ENCODE results near the gene NUP210L. TPM values are rescaled to one million over a fixed set of nuclear protein-coding genes. Genes with fewer than 3 reads are reported as not detected.
"Not testable (repeated sequence)": the region's sequence is repeated elsewhere in the genome, so short reads cannot be mapped to it uniquely, and the experiment has no call there.

The NUP210L gene
- total RNA-seq, 1 donor from 2014 or later = not detected

GRCh38 chr1:154076413-154076812 is 78.5 kb downstream of the NUP210L start:
- Histone ChIP-seq H3K36me3 (no peaks in the 10 kb centered on the region), H3K4me3 (no peak overlapping the region), H3K27me3 (no peaks in the 10 kb centered on the region), H3K27ac (no peak overlapping the region), H3K4me1 (no peaks in the 10 kb centered on the region), H3K9me3 (peaks cover 0 to 15% of the 10 kb centered on the region in 2 donors)
- intact Hi-C loops (cut with DNase I) = no loop called here
- no peak for DNase-seq (ENCODE audit: low spot score in 2 of 2)
- TF ChIP-seq CTCF (IDR thresholded peaks at IDR 0.05) = no peak

GRCh38 chr1:154075746-154076145 is 79.1 kb downstream of the NUP210L start:
- H3K4me3 ChIP-seq = no peak overlapping the region
- H3K4me1 ChIP-seq = no peaks in the 10 kb centered on the region
- no peak for TF ChIP-seq CTCF (IDR thresholded peaks at IDR 0.05)
- no peaks in the 10 kb centered on the region for H3K36me3 ChIP-seq
- H3K27ac ChIP-seq = no peak overlapping the region
- peaks cover 0 to 15% of the 10 kb centered on the region in 2 donors for H3K9me3 ChIP-seq
- no peak for DNase-seq (ENCODE audit: low spot score in 2 of 2)
- no peaks in the 10 kb centered on the region for H3K27me3 ChIP-seq
- intact Hi-C loops (cut with DNase I) = no loop called here

- Histone ChIP-seq H3K4me1 (no peaks in the 10 kb centered on the region), H3K9me3 (no peaks in the 10 kb centered on the region), H3K27me3 (no peaks in the 10 kb centered on the region), H3K4me3 (no peak overlapping the region), H3K36me3 (no peaks in the 10 kb centered on the region), H3K27ac (no peak overlapping the region)
- no peak for DNase-seq (ENCODE audit: low spot score in 2 of 2)
- intact Hi-C loops (cut with DNase I) = no loop called here
- no peak for TF ChIP-seq CTCF (IDR thresholded peaks at IDR 0.05)
Observed at GRCh38 chr1:154062309-154062708, 92.6 kb downstream of the NUP210L start.

- H3K4me3 ChIP-seq; H3K27me3 ChIP-seq; H3K4me1 ChIP-seq; H3K36me3 ChIP-seq; H3K27ac ChIP-seq; intact Hi-C loops (cut with DNase I); H3K9me3 ChIP-seq; DNase-seq (ENCODE audit: low spot score in 2 of 2): not testable (repeated sequence)
Observed at GRCh38 chr1:154047436-154047835, 107.4 kb downstream of the NUP210L start.

GRCh38 chr1:154033697-154034096 is 121.2 kb downstream of the NUP210L start:
- DNase-seq (ENCODE audit: low spot score in 2 of 2); H3K4me1 ChIP-seq; H3K27ac ChIP-seq; H3K9me3 ChIP-seq; H3K4me3 ChIP-seq; H3K27me3 ChIP-seq; intact Hi-C loops (cut with DNase I); H3K36me3 ChIP-seq: not testable (repeated sequence)

- no peak overlapping the region for H3K4me3 ChIP-seq
- no peak for TF ChIP-seq CTCF (IDR thresholded peaks at IDR 0.05)
- no peaks in the 10 kb centered on the region for H3K36me3 ChIP-seq
- no peaks in the 10 kb centered on the region for H3K4me1 ChIP-seq
- H3K27ac ChIP-seq = no peak overlapping the region
- intact Hi-C loops (cut with DNase I) = no loop called here
- no peak for DNase-seq (ENCODE audit: low spot score in 2 of 2)
- no peaks in the 10 kb centered on the region for H3K27me3 ChIP-seq
- no peaks in the 10 kb centered on the region for H3K9me3 ChIP-seq
Observed at GRCh38 chr1:154019940-154020339, 134.9 kb downstream of the NUP210L start.

- no peaks in the 10 kb centered on the region for H3K9me3 ChIP-seq
- H3K4me3 ChIP-seq = no peak overlapping the region
- no peak for DNase-seq (ENCODE audit: low spot score in 2 of 2)
- no peaks in the 10 kb centered on the region for H3K36me3 ChIP-seq
- H3K4me1 ChIP-seq = no peaks in the 10 kb centered on the region
- no peak overlapping the region for H3K27ac ChIP-seq
- intact Hi-C loops (cut with DNase I) = no loop called here
- no peaks in the 10 kb centered on the region for H3K27me3 ChIP-seq
- no peak for TF ChIP-seq CTCF (IDR thresholded peaks at IDR 0.05)
Observed at GRCh38 chr1:154019269-154019668, 135.6 kb downstream of the NUP210L start.

All from ascending aorta (tissue), 2 donors.